Neural progenitor cell (in vitro differentiated cells): ENCODE data around the gene LINC01488.

Experiments used
- CTCF ChIP-seq: fragments of 200-600 bp; sonication (generic); IDR thresholded peaks from 2 replicates; pipeline ENCODE4 v1.5.1; 2017; ENCODE audit warnings: antibody characterized with exemption, mild to moderate bottlenecking
- EZH2 ChIP-seq: fragments of 200-600 bp; sonication (generic); IDR thresholded peaks from 2 replicates; pipeline ENCODE4 v1.6.1; 2017; ENCODE audit warnings: antibody characterized with exemption, mild to moderate bottlenecking, moderate library complexity
- EZH2phosphoT487 ChIP-seq: fragments of 200-600 bp; sonication (generic); IDR thresholded peaks from 2 replicates; pipeline ENCODE4 v1.6.1; 2017; ENCODE audit warnings: antibody characterized with exemption

GRCh38 chr11:69450064-69450856 is 31.2 kb upstream of the LINC01488 start:
- TF ChIP-seq EZH2 (no peak), CTCF (no peak), EZH2phosphoT487 (no peak)
